Measurements from ENCODE around the gene ISL2.

ISL2 gene

DNA sequence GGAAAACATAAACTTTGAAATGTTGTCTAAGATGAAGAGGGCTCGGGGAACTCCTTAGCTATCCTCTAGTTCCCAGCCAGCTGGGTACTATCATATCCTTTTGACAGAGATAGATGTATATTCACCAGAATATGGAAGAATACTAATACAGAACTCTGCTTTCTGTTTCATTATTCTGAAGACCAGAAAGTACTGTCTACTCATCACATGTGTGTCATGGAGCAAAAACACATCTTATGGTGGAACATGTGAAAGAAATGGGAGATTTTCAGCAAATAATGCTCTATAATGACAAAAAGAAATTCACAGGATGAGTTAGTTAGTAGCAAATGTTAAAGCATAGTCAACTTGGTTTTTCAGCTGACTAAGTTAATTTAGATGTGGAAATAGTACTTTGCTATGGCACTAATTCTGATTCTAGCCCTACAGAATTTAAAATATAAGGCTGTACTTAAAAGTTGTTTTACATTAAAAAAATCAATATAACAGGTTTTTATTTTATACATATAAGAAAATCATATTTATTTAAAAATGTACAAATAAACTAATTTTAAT lies 16.5 kb downstream of the ISL2 start:
- TF ChIP-seq ZFX (IDR thresholded peaks at IDR 0.05; ENCODE audit: borderline replicate concordance) = no peak
- TF ChIP-seq, protein P1, sequence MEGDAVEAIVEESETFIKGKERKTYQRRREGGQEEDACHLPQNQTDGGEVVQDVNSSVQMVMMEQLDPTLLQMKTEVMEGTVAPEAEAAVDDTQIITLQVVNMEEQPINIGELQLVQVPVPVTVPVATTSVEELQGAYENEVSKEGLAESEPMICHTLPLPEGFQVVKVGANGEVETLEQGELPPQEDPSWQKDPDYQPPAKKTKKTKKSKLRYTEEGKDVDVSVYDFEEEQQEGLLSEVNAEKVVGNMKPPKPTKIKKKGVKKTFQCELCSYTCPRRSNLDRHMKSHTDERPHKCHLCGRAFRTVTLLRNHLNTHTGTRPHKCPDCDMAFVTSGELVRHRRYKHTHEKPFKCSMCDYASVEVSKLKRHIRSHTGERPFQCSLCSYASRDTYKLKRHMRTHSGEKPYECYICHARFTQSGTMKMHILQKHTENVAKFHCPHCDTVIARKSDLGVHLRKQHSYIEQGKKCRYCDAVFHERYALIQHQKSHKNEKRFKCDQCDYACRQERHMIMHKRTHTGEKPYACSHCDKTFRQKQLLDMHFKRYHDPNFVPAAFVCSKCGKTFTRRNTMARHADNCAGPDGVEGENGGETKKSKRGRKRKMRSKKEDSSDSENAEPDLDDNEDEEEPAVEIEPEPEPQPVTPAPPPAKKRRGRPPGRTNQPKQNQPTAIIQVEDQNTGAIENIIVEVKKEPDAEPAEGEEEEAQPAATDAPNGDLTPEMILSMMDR (IDR thresholded peaks at IDR 0.05) = no peak
- H3K27ac ChIP-seq = no peak overlapping the region

DNA sequence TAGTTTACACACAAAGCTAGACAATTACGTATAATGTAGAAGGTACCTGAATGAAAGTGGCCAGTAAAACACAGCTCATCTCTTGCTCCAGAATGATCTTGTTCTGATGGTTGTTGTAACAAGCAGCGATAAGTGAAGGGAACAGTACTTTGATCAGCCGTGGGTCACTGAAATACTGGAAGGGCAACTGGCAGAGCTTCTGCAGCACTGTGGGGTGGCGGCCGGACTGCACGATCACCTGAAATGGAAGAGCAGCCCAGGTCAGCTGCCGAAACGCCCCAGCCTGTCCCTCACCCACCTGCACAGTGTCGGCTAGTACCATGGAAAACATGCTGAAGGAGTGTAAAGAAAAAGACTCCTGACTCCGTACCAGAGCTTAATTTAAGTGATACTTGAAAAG lies 17.3 kb downstream of the ISL2 start:
- no peak for TF ChIP-seq ZFX (IDR thresholded peaks at IDR 0.05; ENCODE audit: borderline replicate concordance)
- TF ChIP-seq, protein P1 (IDR thresholded peaks at IDR 0.05) = no peak
- no peak overlapping the region for H3K27ac ChIP-seq

DNA sequence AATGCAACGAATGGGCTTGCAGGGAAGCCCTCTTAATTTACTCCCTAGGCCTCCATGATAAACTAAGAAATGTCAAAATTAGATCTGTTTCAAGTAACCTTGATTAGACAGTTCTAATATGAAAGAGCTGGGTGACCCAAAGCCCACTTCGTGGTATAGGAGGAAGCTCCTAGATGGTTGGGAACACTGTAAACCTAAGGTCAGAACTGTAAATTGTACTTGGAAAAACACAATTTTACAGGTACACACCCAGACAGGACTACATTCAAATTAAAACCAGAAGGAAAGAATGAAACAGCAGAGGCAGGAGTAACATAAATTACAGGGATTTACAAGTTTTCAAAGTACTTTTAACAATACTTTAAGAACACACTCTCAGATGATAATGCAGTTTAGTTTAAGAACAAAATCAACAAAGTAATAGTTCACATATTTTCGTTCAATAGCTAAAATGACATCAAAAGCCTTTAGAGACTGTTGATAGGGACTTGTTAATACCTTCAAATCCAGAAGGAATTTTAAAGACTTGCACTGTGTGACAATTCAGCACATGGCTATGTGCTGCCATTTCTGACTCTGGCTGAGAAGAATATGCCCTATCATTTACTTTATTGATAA lies 18.4 kb downstream of the ISL2 start:
- no peak overlapping the region for H3K27ac ChIP-seq
- TF ChIP-seq, protein P1 (IDR thresholded peaks at IDR 0.05) = no peak
- TF ChIP-seq ZFX (IDR thresholded peaks at IDR 0.05; ENCODE audit: borderline replicate concordance) = no peak

DNA sequence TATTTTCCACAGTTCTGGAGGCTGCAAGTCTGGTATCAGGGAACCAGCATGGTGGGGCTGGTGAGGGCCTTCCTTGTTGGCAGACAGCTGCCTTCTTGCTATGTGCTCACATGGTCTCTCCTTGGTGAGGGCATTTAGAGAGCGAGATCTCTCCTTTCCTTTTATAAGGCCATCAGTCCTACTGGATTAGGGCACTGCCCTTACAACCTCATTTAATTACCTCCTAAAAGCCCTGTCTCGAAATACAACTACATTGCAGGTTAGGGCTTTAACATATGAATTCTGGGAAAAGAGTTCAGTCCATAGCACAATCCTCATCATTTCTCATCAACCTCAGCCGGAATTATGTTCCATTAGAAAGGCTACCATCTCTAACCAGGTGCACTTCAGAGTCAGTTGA lies 21.9 kb downstream of the ISL2 start:
- no peak overlapping the region for H3K27ac ChIP-seq
- no peak for TF ChIP-seq ZFX (IDR thresholded peaks at IDR 0.05; ENCODE audit: borderline replicate concordance)
- TF ChIP-seq, protein P1 (IDR thresholded peaks at IDR 0.05) = no peak

DNA sequence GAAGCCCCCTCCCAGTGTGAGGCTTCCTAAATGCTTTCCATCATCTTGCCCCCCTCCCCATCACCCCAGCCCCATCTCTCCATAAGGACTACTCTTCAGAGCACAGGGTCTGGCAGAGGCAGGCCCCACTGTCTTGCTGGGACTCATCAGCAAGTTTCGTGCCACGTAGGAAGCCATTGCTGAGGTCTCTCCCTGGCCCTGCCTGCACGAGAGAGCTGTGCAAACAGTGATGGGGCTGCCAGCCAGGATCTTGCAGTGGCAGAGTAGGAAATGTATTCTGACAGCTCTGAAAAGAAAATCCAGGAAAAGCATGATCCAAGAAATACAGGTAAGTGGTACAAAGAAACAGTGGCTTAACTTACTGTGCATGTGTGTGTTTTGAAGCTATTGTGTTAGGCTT lies 22.6 kb downstream of the ISL2 start:
- TF ChIP-seq ZFX (IDR thresholded peaks at IDR 0.05; ENCODE audit: borderline replicate concordance) = no peak
- TF ChIP-seq, protein P1 (IDR thresholded peaks at IDR 0.05) = no peak
- H3K27ac ChIP-seq = no peak overlapping the region

DNA sequence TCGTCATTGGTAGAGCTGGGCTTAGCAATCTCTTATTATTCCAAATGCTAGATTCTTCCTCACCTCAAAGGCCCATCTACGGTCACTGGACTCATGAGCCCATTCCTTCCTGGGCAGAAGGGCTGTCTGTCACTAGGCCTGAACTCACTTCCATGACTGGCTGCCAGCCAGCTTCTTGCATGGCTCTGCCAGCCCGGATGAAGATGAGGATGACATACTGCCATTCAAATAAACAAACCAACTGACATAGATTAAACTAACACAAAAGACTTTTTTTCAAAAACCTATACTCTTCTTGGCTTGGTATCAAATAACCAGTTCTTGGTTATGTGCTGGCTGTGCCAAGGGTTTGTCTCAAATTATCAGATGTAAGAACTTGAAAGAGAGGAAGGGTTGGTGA lies 23.8 kb downstream of the ISL2 start:
- no peak overlapping the region for H3K27ac ChIP-seq
- TF ChIP-seq ZFX (IDR thresholded peaks at IDR 0.05; ENCODE audit: borderline replicate concordance) = no peak
- TF ChIP-seq, protein P1 (IDR thresholded peaks at IDR 0.05) = no peak

DNA sequence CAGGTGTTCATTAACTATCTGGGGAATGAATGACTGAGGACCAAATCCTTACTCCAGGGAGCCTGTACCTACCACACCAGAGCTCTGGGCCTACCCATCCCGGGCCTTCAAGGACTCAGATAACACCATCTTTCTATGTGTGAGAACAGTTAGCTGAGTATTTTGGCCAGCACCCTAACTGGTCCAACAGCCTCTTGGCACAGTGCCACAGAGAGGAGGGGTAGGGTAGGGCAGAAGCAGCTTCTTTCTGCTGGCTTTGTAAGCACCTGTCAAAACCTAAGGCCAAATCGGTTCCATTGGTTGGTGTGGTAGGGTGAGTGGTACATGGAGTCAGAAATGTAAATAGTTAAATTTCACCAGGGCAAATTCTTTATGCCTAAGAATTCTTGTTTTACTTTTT lies 26.7 kb downstream of the ISL2 start:
- H3K27ac ChIP-seq = no peak overlapping the region
- no peak for TF ChIP-seq ZFX (IDR thresholded peaks at IDR 0.05; ENCODE audit: borderline replicate concordance)
- TF ChIP-seq, protein P1 (IDR thresholded peaks at IDR 0.05) = no peak
